NT2/D1 (cell line): ENCODE measurements around the gene RBP2.

Source experiments
- DNase-seq: peaks from one replicate; pipeline ENCODE4 v3.0.0-alpha.2; 2011; ENCODE audit warnings: low read depth, low spot score
- H3K27me3 ChIP-seq: 2 replicates; pipeline ENCODE4 v1.6.0; 2011; ENCODE audit warnings: mild to moderate bottlenecking; ENCODE audit not compliant: insufficient read length, insufficient read depth
- H3K36me3 ChIP-seq: 2 replicates; pipeline ENCODE4 v1.6.1; 2011; ENCODE audit warnings: mild to moderate bottlenecking, low read length, mixed read lengths; ENCODE audit not compliant: insufficient read depth, insufficient read length
- H3K4me1 ChIP-seq: 2 replicates; pipeline ENCODE4 v1.5.1; 2011; ENCODE audit not compliant: insufficient read depth, insufficient read length
- H3K4me3 ChIP-seq: 2 replicates; pipeline ENCODE4 v1.5.1; 2011; ENCODE audit warnings: low read depth; ENCODE audit not compliant: insufficient read length
- H3K9ac ChIP-seq: 2 replicates; pipeline ENCODE4 v1.6.0; 2011; ENCODE audit warnings: low read depth; ENCODE audit not compliant: insufficient read length
- H3K9me3 ChIP-seq: 2 replicates; pipeline ENCODE4 v1.5.1; 2011; ENCODE audit warnings: mild to moderate bottlenecking, low read length; ENCODE audit not compliant: insufficient read depth
- SUZ12 ChIP-seq: IDR thresholded peaks from 2 replicates; pipeline ENCODE4 v1.6.1; 2011; ENCODE audit not compliant: insufficient read length, insufficient read depth; ENCODE audit errors: extremely low read depth
- YY1 ChIP-seq: IDR thresholded peaks from 2 replicates; pipeline ENCODE4 v1.6.1; 2011; ENCODE audit not compliant: insufficient read length, insufficient read depth
- ZNF274 ChIP-seq: IDR thresholded peaks from 2 replicates; pipeline ENCODE4 v1.6.1; 2011; ENCODE audit warnings: mild to moderate bottlenecking, low read depth, low read length

The RBP2 gene

GRCh38 chr3:139480585-139480984 lies 4.3 kb upstream of the RBP2 start:
- no peaks in the 10 kb centered on the region; the same call in 1 of the 2 replicates for H3K9me3 ChIP-seq
- no peak overlapping the region for H3K4me3 ChIP-seq
- H3K36me3 ChIP-seq, result no peaks in the 10 kb centered on the region
- no peak overlapping the region for H3K9ac ChIP-seq
- no peak for DNase-seq
- TF ChIP-seq SUZ12, result no peak
- no peak for TF ChIP-seq YY1
- TF ChIP-seq ZNF274, result no peak
- H3K4me1 ChIP-seq, result no peaks in the 10 kb centered on the region
- no peaks in the 10 kb centered on the region for H3K27me3 ChIP-seq

DNA sequence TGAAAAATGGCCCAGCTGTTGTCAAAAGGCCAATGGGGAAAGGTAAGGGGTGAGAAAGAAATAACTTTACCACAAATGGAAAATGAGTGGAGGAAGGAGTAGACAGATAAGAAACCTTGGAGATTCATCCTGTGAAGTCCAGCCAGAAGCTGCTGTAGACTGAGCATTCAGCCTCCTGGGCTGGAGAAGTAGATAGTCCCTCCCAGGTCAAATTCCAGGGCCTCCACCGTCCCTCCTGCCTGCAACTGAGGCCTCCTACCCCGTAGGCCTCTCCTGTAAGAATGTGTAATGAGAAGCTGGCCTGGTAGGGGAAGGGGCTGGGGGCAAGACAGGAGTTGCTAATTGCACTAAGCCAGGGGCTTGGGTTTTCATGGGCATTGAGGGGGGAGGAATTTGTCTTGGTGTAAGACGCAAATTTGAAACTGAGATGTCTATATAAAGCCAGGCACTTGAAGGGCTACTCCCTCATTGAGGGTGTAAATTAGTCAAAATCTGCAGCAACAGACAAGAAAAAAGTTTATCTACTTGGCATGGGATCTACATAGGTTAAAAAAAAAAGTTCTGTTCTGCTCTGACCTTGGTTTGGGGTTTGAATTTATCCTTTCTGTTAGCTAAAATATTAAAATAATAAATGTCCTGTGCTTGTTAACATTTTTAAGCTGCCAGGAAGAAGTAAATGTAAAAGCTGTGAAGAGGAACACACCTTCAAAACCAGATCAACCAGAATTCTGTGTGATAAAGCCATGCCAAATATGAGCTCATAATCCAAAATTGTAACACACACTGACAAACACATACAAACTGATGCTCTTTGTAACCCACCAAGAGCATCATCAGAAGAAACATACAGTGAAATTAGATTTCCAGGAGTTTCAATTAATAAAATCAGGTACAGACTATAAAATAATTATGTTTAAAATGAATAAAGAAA lies 1.7 kb upstream of the RBP2 start:
- no peak for DNase-seq

GRCh38 chr3:139473155-139473771 lies 3.1 kb downstream of the RBP2 start:
- TF ChIP-seq SUZ12 (no peak), YY1 (no peak), ZNF274 (no peak)
- H3K27me3 ChIP-seq, result no peaks in the 10 kb centered on the region
- no peak for DNase-seq

More for the DNA sequence above, 1.7 kb upstream of the RBP2 start:
- Histone ChIP-seq H3K9ac (no peak overlapping the region), H3K27me3 (no peaks in the 10 kb centered on the region), H3K36me3 (no peaks in the 10 kb centered on the region), H3K4me1 (no peaks in the 10 kb centered on the region), H3K4me3 (no peak overlapping the region), H3K9me3 (no peaks in the 10 kb centered on the region)
- TF ChIP-seq ZNF274, result no peak
- TF ChIP-seq YY1, result no peak

GRCh38 chr3:139472380-139473010 lies 3.8 kb downstream of the RBP2 start:
- H3K27me3 ChIP-seq, result no peaks in the 10 kb centered on the region
- H3K4me3 ChIP-seq, result no peak overlapping the region
- H3K36me3 ChIP-seq, result no peaks in the 10 kb centered on the region
- no peaks in the 10 kb centered on the region for H3K4me1 ChIP-seq
- TF ChIP-seq ZNF274, result no peak
- TF ChIP-seq SUZ12, result no peak
- TF ChIP-seq YY1, result no peak
- no peak overlapping the region for H3K9ac ChIP-seq
- DNase-seq, result no peak
- no peaks in the 10 kb centered on the region for H3K9me3 ChIP-seq

More at GRCh38 chr3:139473155-139473771, 3.1 kb downstream of the RBP2 start:
- no peak overlapping the region for H3K9ac ChIP-seq
- no peaks in the 10 kb centered on the region for H3K4me1 ChIP-seq
- H3K4me3 ChIP-seq, result no peak overlapping the region
- H3K36me3 ChIP-seq, result no peaks in the 10 kb centered on the region
- H3K9me3 ChIP-seq, result no peaks in the 10 kb centered on the region

DNA sequence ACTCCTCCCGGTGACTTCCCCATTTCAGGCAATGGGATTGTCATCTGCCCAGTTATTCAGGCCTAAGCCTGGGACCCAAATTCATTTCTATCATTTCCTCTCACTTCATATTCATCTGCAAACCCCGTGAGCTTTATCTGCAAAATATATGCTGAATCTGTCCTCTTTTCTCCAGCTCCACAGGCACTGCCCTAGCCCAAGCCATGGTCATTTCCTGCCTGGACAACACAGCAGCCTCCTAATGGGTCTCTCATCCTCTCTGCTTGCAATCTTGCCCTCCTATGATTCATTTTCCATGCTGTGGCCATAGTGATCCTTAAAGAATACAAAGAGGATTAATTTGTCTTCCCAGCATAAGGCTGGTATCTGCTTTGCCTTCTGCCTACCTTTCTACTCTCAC lies 6.1 kb downstream of the RBP2 start:
- Histone ChIP-seq H3K9me3 (no peaks in the 10 kb centered on the region), H3K4me1 (no peaks in the 10 kb centered on the region), H3K27me3 (no peaks in the 10 kb centered on the region), H3K36me3 (no peaks in the 10 kb centered on the region), H3K9ac (no peak overlapping the region), H3K4me3 (no peak overlapping the region)
- DNase-seq, result no peak
- no peak for TF ChIP-seq YY1
- TF ChIP-seq SUZ12, result no peak
- no peak for TF ChIP-seq ZNF274

DNA sequence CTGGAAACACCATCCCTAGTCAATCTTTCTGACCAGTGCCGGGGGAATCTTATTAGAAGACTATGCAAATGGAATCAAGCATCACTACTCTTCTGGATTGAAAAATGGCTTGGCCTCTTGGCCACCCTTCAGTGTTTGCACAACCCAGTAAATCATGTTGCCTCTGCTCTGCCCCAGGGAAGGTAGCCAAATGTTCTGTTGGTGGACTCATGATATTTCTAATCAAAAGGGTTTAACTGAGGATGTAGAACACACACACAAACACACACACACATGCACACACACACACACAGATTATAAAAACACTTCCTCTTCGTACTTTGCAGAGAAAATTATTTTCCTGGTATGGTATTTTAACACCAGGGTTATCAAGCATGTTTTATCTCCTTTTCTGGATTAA lies 7.9 kb downstream of the RBP2 start:
- no peak for DNase-seq
- TF ChIP-seq SUZ12 (no peak), ZNF274 (no peak), YY1 (no peak)
- Histone ChIP-seq H3K9ac (no peak overlapping the region), H3K27me3 (no peaks in the 10 kb centered on the region), H3K4me1 (no peaks in the 10 kb centered on the region), H3K36me3 (no peaks in the 10 kb centered on the region), H3K9me3 (no peaks in the 10 kb centered on the region), H3K4me3 (no peak overlapping the region)

- no peaks in the 10 kb centered on the region for H3K9me3 ChIP-seq
- H3K4me3 ChIP-seq, result no peak overlapping the region
- H3K27me3 ChIP-seq, result no peaks in the 10 kb centered on the region
- no peak for TF ChIP-seq SUZ12
- no peak for TF ChIP-seq ZNF274
- no peak for TF ChIP-seq YY1
- no peaks in the 10 kb centered on the region for H3K4me1 ChIP-seq
- no peak for DNase-seq
- no peak overlapping the region for H3K9ac ChIP-seq
- no peaks in the 10 kb centered on the region for H3K36me3 ChIP-seq
These were observed 10.0 kb downstream of the RBP2 start for GRCh38 chr3:139466360-139466759.
